AG10803 (cell line): Measurements from ENCODE around the gene ZNF100.
"Not testable (repeated sequence)": the region's sequence is repeated elsewhere in the genome, so short reads cannot be mapped to it uniquely, and the experiment has no call there.

Experiments used
- DNase-seq: peaks from one replicate; pipeline ENCODE4 v3.0.0; 2010; ENCODE audit warnings: low read depth
- H3K4me3 ChIP-seq: 2 replicates; pipeline ENCODE4 v1.5.1; 2011; ENCODE audit warnings: mild to moderate bottlenecking, low read length, control low read depth
- TF ChIP-seq, protein P1 (sequence below): conservative IDR thresholded peaks from 2 replicates; pipeline ENCODE4 v1.5.1; 2011; ENCODE audit warnings: mild to moderate bottlenecking, low read length, control low read depth, inconsistent platforms

Gene ZNF100

GRCh38 chr19:21680026-21680425, 87.4 kb downstream of the ZNF100 start:
- H3K4me3 ChIP-seq: no peak overlapping the region
- no peak for DNase-seq
- TF ChIP-seq, protein P1, sequence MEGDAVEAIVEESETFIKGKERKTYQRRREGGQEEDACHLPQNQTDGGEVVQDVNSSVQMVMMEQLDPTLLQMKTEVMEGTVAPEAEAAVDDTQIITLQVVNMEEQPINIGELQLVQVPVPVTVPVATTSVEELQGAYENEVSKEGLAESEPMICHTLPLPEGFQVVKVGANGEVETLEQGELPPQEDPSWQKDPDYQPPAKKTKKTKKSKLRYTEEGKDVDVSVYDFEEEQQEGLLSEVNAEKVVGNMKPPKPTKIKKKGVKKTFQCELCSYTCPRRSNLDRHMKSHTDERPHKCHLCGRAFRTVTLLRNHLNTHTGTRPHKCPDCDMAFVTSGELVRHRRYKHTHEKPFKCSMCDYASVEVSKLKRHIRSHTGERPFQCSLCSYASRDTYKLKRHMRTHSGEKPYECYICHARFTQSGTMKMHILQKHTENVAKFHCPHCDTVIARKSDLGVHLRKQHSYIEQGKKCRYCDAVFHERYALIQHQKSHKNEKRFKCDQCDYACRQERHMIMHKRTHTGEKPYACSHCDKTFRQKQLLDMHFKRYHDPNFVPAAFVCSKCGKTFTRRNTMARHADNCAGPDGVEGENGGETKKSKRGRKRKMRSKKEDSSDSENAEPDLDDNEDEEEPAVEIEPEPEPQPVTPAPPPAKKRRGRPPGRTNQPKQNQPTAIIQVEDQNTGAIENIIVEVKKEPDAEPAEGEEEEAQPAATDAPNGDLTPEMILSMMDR: no peak

GRCh38 chr19:21677696-21678418, 89.5 kb downstream of the ZNF100 start:
- H3K4me3 ChIP-seq: no peak overlapping the region
- TF ChIP-seq, protein P1: no peak

GRCh38 chr19:21674454-21674853, 92.9 kb downstream of the ZNF100 start:
- no peak for DNase-seq
- TF ChIP-seq, protein P1: no peak
- no peak overlapping the region for H3K4me3 ChIP-seq

More at GRCh38 chr19:21677696-21678418, 89.5 kb downstream of the ZNF100 start:
- no peak for DNase-seq

GRCh38 chr19:21673479-21673878, 93.9 kb downstream of the ZNF100 start:
- H3K4me3 ChIP-seq, DNase-seq: not testable (repeated sequence)
